ENCODE measurements around the gene RAC3.

The RAC3 gene

GRCh38 chr17:82013772-82014321 lies 17.6 kb upstream of the RAC3 start:
- no peak for DNase-seq

DNA sequence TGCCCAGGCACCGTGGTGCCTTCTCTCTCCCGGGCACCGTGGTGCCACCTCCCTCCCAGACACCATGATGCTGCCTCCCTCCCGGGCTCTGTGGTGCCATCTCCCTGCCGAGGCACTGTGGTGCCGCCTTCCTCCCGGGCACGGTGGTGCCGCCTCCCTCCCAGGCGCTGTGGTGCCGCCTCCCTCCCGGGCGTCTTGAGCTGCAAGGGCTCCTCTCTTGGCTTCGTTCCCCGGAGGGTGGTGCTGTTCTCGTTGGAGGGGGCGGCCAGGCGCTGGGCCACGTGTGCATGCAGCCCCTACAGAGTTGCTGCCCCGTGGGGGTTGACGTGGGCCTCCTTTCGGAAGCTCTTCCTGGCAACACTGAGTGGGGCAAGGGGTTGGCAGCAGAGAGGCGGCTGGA lies 17.0 kb upstream of the RAC3 start:
- DNase-seq, result no peak

GRCh38 chr17:82014971-82015310 lies 16.5 kb upstream of the RAC3 start:
- no peak for DNase-seq

GRCh38 chr17:82015311-82015971 lies 16.0 kb upstream of the RAC3 start:
- no peak for DNase-seq

GRCh38 chr17:82016061-82016874 lies 15.2 kb upstream of the RAC3 start:
- no peak for DNase-seq

DNA sequence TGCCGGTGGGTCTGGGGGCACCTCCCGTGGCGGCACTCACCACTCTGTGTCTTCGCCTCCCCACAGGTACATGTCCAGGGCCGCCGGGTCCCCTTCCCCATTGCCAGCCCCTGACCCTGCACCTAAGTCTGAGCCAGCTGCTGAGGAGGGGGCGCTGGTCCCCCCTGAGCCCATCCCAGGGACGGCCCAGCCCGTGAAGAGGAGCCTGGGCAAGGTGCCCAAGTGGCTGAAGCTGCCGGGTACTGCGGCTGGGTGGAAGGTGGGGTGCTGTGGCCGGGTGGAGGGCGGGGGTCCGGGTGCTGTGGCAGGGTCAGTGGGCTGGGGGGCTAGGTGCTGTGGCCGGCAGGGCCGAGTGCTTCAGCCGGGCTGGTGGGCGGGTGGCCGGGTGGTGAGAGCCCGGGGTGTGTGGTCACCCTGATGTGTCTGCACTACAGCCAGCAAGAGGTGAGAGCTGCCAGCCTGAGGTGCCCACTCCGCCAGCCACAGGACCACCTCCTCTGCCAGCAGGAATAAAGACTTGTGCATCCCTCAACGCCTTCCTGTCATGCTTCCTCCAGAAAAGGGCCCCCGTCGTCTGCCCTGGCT lies 14.5 kb upstream of the RAC3 start:
- no peak for DNase-seq

DNA sequence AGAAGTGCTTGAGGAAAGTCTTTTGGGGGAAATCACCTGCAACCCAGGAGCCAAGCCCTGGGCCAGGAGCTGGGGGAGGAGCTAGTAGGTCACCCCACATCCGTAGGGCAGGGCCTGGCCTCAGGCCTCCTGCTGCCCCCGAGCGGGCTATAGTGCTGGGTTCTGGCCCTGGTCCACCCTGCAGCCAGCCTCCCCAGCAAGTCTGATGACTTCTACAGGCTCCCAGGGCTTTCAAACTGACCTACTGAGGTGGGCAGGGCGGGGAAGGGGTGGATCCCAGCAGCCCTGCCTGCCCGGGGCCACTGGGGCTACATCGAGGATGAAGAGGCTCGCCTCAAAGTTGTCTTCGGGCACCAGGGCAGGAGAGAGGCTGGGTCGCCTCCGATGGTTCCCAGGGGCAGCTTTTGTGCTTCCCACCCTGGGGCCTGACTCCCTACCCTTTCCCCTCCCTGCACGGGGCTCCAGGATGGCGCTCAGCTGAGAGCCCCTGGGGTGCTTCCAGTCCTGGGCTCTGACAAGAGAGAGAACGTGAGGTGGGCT lies 13.8 kb upstream of the RAC3 start:
- no peak for DNase-seq

- no peak for DNase-seq
These were observed 13.1 kb upstream of the RAC3 start for GRCh38 chr17:82018152-82018988.

GRCh38 chr17:82018989-82019689 lies 12.3 kb upstream of the RAC3 start:
- DNase-seq, result no peak

- DNase-seq, result no peak
These were observed 11.5 kb upstream of the RAC3 start for GRCh38 chr17:82019690-82020571.

DNA sequence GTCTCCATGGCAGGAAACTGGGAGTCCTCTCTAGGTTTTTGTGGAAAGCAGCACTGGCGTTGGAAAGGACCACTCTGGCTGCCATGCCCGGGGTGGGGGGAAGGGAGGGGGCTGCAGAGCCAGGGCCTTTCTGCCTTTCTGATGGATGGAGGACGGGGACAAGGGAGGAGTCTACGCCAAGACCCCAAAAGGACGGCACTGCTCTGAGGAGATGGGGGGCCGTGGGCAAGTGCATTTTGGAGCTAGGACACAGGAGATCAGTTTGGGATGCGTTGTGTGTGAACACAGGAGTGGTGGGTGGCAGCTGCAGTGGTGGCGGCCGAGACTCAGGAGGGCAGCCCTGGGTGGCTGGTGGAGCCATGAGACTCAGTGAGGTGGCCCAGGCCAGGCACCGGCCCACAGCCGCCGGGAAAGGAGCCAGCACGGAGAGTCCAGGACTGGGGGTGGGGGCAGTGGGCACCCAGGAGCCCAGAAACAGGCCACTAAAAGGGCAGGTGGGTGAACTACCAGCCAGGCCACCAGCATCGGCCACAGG lies 10.8 kb upstream of the RAC3 start:
- no peak for DNase-seq

DNA sequence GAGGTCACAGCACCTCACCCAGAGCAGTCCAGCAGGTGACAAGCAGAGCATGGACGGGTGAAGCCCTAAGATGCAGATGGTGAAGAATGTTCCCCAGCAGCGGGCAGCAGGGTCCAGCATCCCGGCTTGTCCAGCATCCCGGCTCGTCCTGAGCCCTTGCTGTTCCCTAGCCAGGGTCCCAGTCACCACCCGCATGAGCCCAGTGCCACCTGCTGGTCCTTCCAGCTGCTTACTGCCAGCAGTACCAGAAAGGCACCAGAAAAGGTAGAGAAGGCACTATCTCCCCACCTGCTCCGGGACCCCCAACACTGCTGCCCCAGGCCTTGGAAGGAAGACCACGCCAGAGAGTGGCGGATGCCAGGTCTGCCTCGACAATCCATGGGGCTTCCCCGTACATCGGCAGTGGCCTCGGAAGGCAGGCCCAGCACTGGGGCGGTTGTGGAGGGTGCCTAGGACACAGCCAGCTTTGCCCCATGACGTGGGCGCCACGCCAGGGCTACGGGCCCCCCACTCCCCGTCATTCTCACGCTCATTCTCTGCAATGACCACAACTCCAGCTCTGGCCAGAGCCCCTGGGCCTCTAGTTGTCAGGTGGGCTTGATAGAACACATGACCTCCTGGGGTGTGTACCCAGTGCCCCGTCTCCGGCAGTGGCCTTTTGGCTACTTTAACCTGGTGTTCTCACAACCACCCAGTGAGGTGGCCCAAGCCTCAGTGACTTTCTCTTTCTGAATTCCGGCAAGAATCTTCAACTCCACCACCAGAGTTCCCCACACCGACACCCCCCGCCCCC lies 10.2 kb upstream of the RAC3 start:
- no peak for DNase-seq

DNA sequence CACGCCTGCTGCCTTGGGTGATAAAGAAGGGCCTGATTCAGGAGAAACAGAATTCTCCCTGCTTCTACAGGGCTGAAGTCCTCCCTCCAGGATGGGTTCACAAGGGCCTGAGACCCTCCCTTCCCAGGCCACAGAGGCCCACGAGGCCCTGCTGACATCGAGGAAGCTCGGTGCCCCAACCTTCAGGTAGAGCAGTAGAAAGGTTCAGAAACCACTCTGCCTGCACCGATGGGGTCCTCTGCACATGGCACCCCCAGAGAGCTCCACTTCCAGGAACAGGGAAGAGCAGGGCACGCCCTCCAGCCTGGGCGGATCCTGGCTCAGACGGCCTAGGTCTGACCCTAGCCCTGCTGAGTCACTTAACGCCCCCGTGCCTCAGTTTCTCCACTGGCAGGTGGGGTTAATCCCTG lies 9.6 kb upstream of the RAC3 start:
- no peak for DNase-seq

GRCh38 chr17:82022310-82022980 lies 9.0 kb upstream of the RAC3 start, which contains the start of gene CENPX:
CENPX (minus strand) TSS chr17:82022878; CDS start chr17:82022861, 17 bp downstream.
- no peak for DNase-seq

DNA sequence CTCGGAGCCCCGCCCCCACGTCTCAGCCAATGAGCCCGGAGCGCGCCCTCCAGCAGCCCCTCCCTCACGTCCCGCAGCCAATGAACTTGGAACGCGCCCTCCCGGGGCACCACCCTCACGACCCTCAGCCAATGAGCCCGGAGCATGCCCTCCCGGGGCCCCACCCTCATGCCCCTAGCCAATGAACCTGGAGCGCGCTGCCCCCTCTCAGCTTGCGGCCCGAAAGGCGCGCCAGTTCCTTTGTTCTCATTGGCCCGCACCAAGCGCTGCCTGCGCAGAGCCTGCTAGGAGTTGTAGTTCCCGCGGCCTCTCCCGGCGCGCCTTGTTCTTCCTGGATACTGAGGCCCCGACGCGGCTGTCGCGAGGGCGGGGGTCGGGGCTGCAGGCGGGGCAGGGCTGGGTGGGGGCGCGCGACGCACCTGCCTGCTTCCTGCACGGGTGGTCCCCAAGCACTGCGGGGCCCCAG lies 8.5 kb upstream of the RAC3 start, which contains the start of gene LRRC45:
Gene LRRC45 (plus strand): TSS at position 325 of the 466 bp plus-strand sequence. CDS start 339 bp downstream, outside the sequence.
- peak; percentile 88 for DNase-seq

DNA sequence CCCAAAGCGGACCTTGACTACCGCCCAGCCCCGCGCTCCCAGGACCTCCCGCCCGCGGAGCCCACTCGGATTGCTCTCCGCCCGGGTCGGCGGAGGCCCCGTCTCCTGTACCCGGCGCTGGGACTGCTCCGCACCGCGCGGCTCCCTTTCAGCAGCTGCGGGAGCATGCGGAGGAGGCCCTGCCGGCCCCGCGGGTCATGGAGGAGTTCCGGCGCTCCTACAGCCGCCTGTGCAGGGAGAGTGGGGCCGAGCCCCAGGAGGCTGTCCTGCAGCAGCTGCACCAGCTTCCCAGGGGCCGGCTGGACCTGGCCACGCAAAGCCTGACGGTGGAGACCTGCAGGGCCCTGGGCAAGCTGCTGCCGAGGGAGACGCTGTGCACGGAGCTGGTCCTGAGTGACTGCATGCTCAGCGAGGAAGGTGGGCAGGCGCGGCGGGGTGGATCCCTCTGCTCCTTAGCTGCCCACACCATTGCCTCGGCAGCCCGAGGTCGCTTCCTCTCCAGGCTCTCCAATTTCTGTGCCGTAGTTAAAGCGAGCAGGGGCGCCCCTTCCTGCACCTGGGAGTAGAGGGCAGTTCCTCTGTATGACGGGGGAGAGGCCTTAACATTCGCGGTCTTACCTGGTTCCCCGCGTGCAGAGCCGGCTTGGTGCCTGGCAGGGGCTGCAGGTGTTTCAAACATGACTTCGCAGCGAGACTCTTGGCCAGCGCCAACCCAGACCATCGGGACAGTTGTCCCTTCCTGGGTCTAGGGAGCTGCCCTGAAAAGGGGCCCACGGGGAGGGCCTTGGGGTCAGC lies 7.8 kb upstream of the RAC3 start:
- no peak for DNase-seq

DNA sequence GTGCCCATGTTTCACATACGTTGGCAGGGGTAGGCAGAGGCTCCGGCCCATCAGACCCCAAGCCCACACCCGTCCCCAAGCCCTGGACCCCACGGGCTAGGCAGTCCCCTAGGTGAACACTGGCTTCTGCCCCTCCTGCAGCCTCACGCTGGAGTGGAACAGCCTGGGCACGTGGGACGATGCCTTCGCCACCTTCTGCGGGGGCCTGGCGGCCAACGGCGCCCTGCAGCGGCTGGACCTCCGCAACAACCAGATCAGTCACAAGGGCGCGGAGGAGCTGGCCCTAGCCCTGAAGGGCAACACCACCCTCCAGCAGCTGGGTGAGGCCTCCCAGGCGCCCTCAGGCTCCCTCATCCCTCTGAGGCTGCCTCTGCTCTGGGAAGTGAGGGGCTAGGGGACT lies 6.6 kb upstream of the RAC3 start:
- DNase-seq, result no peak
